Neuron (in vitro differentiated cells): ENCODE data around the gene GOLGB1.

Experiments used
- H2AFZ ChIP-seq: one replicate; pipeline ENCODE4 v1.6.1; 2013; ENCODE audit warnings: low read depth, mild to moderate bottlenecking, inconsistent platforms, low read length, moderate library complexity
- H3K27me3 ChIP-seq: one replicate; pipeline ENCODE4 v1.6.1; 2013; ENCODE audit warnings: low read length; ENCODE audit not compliant: insufficient read depth
- H3K36me3 ChIP-seq: one replicate; pipeline ENCODE4 v1.6.1; 2013; ENCODE audit warnings: low read length; ENCODE audit not compliant: insufficient read depth
- H3K4me1 ChIP-seq: one replicate; pipeline ENCODE4 v1.6.1; 2013; ENCODE audit warnings: low read length; ENCODE audit not compliant: insufficient read depth
- H3K4me3 ChIP-seq: 2 replicates; pipeline ENCODE4 v1.5.1; 2013; ENCODE audit warnings: mild to moderate bottlenecking, low read length, moderate library complexity
- H3K9me3 ChIP-seq: one replicate; pipeline ENCODE4 v1.6.1; 2013; ENCODE audit warnings: low read length

Gene GOLGB1

DNA sequence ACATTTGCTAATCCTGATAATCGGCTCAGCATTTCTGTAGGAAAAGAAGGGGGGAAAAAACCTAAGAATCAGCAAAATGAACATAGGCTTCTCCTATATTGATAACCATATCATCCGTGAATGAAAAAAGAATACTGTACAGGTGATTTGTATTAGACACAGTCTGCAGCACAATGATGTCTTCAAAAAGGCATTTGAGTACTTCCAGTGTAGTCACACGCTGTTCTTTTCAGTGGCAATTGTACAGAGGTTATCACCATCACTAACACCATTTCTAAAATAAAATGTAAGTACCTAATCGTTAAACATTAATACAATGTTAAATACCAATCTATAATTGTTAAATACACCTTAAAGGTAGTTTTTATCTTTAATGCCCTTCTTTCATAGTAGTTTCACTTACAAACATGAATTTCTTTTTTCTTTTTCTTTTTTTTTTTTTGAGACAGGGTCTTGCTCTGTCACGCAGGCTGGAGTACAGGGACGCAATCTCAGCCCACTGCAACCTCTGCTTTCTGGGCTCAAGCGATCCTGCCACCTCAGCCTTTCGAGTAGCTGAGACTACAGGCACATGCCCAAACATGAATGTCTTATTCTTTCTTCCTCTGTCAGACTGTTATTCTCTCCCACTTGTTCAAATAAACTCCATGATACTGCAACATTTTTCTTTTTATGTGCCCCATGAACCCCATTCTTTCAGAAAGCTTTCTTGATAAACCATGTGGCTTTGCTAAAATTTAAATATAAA is 18.4 kb downstream of the GOLGB1 start:
- Histone ChIP-seq H3K4me3 (no peak overlapping the region), H3K27me3 (no peaks in the 10 kb centered on the region), H3K4me1 (peaks cover 14% of the 10 kb centered on the region), H3K36me3 (peaks cover 26% of the 10 kb centered on the region), H3K9me3 (no peaks in the 10 kb centered on the region), H2AFZ (no peak overlapping the region)

DNA sequence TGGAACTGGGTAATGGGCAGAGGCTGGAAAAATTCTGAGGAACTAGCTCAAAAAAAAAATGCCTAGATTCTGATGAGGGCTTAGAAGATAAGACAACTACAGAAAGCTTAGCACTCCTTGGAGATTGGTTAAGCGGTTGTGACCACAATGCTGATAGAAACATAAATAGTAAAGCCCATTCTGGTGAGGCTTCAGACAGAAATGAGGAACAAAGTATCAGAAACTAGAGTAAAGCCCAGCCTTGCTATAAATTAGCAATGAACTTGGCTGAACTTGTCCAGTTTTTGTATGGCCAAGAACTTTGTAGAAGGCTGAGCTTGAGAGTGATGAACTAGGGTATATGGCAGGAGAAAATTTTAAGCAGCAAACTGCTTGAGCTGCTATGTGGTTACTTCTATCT is 25.4 kb downstream of the GOLGB1 start:
- Histone ChIP-seq H2AFZ (no peak overlapping the region), H3K27me3 (no peaks in the 10 kb centered on the region), H3K4me3 (no peak overlapping the region), H3K36me3 (peaks cover 87% of the 10 kb centered on the region), H3K4me1 (no peaks in the 10 kb centered on the region), H3K9me3 (peaks cover 14% of the 10 kb centered on the region)

DNA sequence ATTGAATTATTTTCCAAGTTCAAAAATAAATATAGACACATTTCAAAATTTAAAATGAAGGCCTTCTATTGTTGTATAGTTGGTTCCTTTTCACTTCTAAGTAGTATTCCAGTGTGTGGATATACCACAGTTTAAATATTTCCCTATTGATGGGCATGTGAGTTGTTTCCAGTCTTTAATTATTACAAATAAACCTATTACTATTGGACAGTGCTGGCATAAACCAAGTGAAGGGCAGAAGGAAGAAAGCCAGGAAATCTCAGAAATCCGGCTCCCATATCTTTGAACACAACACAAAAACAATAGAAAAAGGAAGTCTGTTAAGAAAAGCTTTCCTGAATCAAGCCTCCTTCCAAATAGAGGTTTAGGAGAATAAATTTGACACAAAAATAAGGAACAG is 26.1 kb downstream of the GOLGB1 start:
- Histone ChIP-seq H2AFZ (no peak overlapping the region), H3K9me3 (peaks cover 14% of the 10 kb centered on the region), H3K4me1 (no peaks in the 10 kb centered on the region), H3K4me3 (no peak overlapping the region), H3K27me3 (no peaks in the 10 kb centered on the region), H3K36me3 (peaks cover 87% of the 10 kb centered on the region)

DNA sequence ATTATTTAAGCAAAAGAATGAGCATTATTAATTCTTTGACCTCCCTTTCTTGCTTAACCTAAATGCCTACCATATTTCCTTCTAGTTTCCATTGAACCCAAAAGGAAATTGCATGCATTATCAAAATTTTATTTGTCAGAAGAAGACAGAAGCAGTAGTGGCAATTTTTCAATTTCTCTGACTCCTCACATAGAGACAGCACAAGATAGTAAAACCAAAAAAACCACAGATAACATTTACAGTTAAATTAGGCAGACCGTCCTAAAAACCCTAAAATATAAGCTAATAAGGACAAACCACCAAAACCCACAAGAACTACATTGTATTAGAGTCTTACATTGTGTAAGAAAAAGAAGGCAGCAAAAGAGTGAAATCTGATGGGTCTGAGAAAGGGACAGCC is 27.1 kb downstream of the GOLGB1 start:
- peaks cover 88% of the 10 kb centered on the region for H3K36me3 ChIP-seq

DNA sequence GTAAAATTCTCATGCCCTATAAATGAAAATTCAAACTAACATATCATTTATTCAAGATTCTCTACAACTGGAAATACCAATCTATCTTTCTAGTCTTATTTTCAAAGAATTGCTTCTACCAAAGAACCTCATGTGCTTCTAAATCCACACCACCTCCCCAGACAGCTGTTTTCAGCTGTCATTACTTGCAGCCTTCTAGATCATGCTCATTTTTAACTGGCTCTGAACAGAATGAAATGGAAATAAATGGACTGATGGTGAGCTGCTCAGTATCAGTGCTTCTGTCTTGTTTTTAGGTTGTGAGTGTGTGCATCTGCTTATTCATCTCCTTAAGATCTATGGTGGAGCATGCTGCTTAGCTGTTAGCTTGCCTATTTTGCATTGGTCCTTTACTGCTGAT is 29.4 kb downstream of the GOLGB1 start:
- Histone ChIP-seq H3K27me3 (no peaks in the 10 kb centered on the region), H3K9me3 (peaks cover 12% of the 10 kb centered on the region), H3K4me1 (no peaks in the 10 kb centered on the region), H2AFZ (no peak overlapping the region), H3K36me3 (peaks cover 90% of the 10 kb centered on the region), H3K4me3 (no peak overlapping the region)

More for the DNA sequence above, 27.1 kb downstream of the GOLGB1 start:
- Histone ChIP-seq H3K27me3 (no peaks in the 10 kb centered on the region), H2AFZ (no peak overlapping the region), H3K9me3 (peaks cover 14% of the 10 kb centered on the region), H3K4me1 (no peaks in the 10 kb centered on the region), H3K4me3 (no peak overlapping the region)

DNA sequence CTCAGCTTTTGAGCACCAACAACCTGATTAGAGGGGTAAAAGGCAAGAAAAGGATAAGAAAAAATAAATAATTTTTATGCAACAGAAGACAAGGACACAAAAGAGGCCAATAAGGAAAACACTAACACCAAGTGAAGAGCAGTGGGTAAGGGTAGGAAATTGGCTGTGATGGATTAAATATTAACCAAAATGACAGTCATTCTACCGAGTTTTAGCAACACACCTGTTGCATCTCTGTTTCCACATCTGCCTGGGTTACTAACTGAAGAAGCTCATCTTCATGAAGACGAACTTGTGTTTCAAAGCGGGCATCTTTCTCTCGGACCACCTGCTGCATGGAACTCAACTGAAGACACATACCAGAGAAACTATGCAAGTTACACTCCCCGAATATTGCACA is 30.1 kb downstream of the GOLGB1 start:
- H3K27me3 ChIP-seq: no peaks in the 10 kb centered on the region
- H3K4me3 ChIP-seq: no peak overlapping the region
- no peaks in the 10 kb centered on the region for H3K4me1 ChIP-seq
- peaks cover 7% of the 10 kb centered on the region for H3K9me3 ChIP-seq
- peaks cover 90% of the 10 kb centered on the region for H3K36me3 ChIP-seq
- no peak overlapping the region for H2AFZ ChIP-seq

DNA sequence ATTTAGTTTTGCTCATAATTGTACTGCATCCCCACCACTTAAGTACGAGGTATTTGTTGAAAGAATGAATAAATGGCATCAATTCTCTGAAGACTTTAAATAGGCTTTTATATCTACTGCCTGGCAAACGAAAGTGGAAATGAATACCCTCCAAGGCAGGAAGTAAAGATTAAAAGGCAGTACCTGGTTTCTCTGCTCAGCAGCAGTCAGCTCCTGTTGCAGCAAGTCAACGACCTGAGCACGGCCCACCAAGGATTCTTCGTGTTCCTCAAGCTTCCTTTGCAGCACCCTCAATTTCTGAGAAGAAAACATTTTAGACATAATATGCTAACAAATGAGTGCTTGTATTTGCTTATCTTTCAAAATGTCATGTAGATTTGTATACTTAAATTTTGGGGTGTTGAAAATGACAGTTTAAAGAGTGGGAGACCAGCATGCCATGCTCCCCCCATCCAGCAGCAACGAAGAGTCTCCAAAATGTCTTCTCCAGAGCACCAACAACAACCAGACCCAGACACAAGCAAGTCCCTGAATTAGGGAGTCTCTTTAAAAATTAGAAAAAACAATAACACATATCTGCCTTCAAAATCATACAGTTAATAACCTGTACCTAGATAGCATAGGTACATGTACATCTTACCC is 31.2 kb downstream of the GOLGB1 start:
- Histone ChIP-seq H3K4me3 (no peak overlapping the region), H3K36me3 (peaks cover 88% of the 10 kb centered on the region), H3K27me3 (no peaks in the 10 kb centered on the region), H3K9me3 (no peaks in the 10 kb centered on the region), H2AFZ (no peak overlapping the region), H3K4me1 (no peaks in the 10 kb centered on the region)

DNA sequence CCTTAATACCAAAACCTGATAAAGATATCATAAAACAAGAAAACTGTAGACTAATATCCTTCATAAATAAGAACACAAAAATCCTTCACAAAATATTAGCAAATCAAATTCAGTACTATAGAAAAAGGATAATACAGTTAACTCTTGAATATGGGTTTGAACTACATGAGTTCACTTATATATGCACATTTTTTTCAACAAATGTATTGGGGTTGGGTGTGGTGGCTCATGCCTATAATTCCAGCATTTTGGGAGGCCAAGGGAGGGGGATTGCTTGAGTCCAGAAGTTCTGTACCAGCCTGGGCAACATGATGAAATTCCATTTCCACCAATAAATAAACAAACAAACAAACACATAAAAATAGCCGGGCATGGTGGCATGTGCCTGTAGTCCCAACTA is 39.2 kb downstream of the GOLGB1 start:
- H3K4me1 ChIP-seq: no peaks in the 10 kb centered on the region
- peaks cover 42% of the 10 kb centered on the region for H3K36me3 ChIP-seq
- no peaks in the 10 kb centered on the region for H3K9me3 ChIP-seq
- H3K27me3 ChIP-seq: no peaks in the 10 kb centered on the region
- no peak overlapping the region for H2AFZ ChIP-seq
- no peak overlapping the region for H3K4me3 ChIP-seq

DNA sequence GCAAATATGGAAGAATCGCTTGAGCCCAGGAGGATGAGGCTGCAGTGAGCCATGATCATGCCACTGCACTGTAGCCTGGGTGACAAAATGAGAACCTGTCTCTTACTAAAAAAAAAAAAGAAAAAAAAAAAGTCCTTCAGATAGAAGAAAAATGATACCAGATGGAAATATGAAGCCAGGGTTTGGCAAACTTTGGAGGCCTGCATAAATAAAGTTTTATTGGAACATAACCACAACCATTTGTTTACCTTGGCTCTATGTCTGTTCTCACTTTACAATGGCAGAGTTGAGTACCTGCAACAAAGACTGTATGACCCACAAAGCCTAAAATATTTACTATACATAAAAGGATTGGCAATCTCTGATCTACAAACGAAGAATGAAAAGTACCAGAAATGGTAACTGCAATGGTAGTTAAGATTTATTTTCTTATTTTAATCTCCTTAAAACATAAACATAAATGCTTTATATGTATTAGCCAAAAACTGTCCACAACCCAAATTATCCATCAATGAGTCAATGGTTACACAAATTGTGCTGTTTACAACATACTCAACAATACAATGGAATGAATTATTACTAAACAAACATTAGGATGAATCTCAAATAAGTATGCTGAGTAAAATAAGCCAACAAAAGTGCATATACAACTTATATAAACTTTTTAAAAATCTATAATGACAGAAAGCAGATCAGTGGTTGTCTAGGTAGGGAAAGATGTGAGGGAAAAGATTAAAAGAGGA is 41.8 kb downstream of the GOLGB1 start:
- H3K27me3 ChIP-seq: no peaks in the 10 kb centered on the region
- H3K4me3 ChIP-seq: no peak overlapping the region
- no peak overlapping the region for H2AFZ ChIP-seq
- H3K9me3 ChIP-seq: no peaks in the 10 kb centered on the region
- peaks cover 22% of the 10 kb centered on the region for H3K36me3 ChIP-seq
- H3K4me1 ChIP-seq: no peaks in the 10 kb centered on the region

DNA sequence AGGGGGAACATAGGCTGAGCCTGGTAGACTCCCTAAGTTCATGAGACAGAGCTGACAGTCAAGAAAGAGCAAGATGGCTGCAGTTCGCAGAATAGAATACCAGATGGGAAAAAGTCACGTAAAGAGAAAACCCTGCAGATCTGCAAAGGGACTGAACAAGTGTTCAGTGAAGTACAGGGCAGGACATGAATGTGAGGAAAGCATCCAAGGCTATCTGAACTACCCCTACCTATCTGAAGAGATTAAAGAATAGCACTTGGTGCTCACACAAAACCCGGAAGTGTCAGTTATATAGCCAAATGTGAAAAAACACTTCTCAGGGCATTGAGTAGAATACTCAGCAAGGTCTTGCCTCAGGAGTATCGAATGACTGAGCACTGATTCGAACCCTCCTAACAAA is 44.0 kb downstream of the GOLGB1 start:
- Histone ChIP-seq H3K27me3 (no peaks in the 10 kb centered on the region), H3K4me3 (no peak overlapping the region), H3K36me3 (peaks cover 32% of the 10 kb centered on the region), H2AFZ (no peak overlapping the region), H3K4me1 (no peaks in the 10 kb centered on the region), H3K9me3 (no peaks in the 10 kb centered on the region)

DNA sequence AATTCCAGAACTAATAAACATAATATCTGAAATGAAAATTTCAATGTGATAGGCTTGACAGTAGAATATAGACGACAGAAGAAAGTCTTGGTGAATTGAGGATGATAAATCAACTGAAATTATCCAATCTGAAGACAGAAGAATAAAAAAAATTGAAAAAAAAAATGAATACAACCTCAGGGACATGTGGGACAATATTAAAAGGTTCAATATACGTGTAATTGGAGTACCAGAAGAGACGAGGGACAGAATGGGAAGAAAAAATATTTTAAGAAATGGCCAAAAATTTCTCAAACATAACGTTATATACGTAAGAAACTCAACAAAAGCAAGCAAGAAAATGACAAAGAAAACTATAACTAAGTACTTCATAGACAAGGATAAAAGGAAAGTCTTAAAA is 45.6 kb downstream of the GOLGB1 start:
- Histone ChIP-seq H2AFZ (no peak overlapping the region), H3K27me3 (no peaks in the 10 kb centered on the region), H3K9me3 (no peaks in the 10 kb centered on the region), H3K4me3 (no peak overlapping the region), H3K36me3 (peaks cover 42% of the 10 kb centered on the region), H3K4me1 (no peaks in the 10 kb centered on the region)

DNA sequence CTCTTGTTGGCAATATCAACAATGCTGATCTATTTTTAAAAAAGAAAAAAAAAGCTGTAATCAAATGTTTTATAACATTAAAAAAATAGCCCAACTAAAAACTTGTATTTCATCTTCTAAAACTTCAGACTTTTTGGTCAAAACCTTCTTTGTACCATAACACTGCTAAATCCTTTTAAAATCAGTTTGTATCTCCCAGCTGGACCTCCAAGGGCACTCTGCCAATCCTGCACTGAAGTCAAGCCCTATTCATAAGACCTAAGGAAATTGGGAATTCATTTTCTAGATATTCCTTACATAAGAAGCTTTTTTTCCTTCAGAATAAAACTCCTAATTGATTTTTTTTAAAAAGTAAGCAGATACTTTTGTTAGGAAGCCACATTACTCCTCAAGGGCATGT is 50.6 kb downstream of the GOLGB1 start:
- H3K9me3 ChIP-seq: no peaks in the 10 kb centered on the region
- H3K4me1 ChIP-seq: no peaks in the 10 kb centered on the region
- H2AFZ ChIP-seq: no peak overlapping the region
- peaks cover 79% of the 10 kb centered on the region for H3K36me3 ChIP-seq
- no peaks in the 10 kb centered on the region for H3K27me3 ChIP-seq
- H3K4me3 ChIP-seq: no peak overlapping the region

DNA sequence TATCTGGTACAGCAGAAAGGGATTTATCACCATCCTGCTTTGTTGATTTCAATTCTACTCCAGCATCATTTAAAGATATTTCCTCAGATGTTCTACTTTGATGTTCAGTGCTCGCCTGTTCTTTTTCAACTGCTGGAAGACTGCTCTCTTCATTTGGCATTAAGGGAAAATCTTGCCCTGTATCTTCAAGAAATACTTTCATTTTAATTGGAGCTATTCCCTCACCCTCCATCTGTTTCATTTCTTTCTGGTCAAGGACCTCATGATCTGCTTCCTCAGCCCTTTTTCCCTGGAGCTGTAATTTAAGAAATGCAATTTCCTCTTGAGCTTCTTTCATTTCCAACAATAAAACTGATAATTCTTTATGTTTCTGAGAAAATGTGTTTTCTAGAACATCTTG is 51.1 kb downstream of the GOLGB1 start:
- Histone ChIP-seq H3K4me3 (no peak overlapping the region), H3K9me3 (no peaks in the 10 kb centered on the region), H3K4me1 (no peaks in the 10 kb centered on the region), H2AFZ (no peak overlapping the region), H3K36me3 (peaks cover 81% of the 10 kb centered on the region), H3K27me3 (no peaks in the 10 kb centered on the region)
